NCI-H2107 treated with DMSO at 0.1 percent for 48 hours (cell line): Measurements from ENCODE around the gene PLBD2.

ENCODE experiments used
- DNase-seq: peaks from one replicate; lab custom pipeline; 2025; ENCODE audit not compliant: unreplicated experiment; lab: John Stamatoyannopoulos, UW

The PLBD2 gene

DNA sequence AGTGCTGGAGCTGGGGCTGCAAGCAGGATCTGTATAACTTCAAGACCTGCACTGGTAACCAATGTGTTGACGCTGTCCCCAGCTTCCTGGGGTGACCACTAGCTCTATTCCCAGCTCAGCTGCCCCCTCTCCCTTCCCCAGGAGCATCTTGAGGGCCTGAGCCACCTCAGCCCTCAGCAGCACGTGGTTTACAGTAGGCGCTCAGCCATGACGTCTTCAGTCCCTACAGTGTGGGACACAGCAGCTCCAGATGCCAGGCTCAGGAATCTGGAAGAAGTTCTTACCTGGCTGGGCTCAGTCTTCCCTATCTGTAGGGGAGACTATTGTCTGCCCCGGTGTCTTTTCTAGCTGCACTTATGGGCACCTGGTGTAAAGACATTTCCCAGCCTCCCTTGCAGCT lies 36.7 kb downstream of the PLBD2 start:
- no peak for DNase-seq

GRCh38 chr12:113396200-113396599 lies 37.8 kb downstream of the PLBD2 start:
- no peak for DNase-seq

- DNase-seq: no peak
These were observed 38.6 kb downstream of the PLBD2 start for GRCh38 chr12:113396828-113397496.

GRCh38 chr12:113397497-113398197 lies 39.3 kb downstream of the PLBD2 start:
- no peak for DNase-seq

- DNase-seq: no peak
These were observed 40.2 kb downstream of the PLBD2 start for GRCh38 chr12:113398346-113399290.

- no peak for DNase-seq
These were observed 41.1 kb downstream of the PLBD2 start for GRCh38 chr12:113399490-113399889.

- no peak for DNase-seq
These were observed 42.0 kb downstream of the PLBD2 start for GRCh38 chr12:113400362-113400761.

DNA sequence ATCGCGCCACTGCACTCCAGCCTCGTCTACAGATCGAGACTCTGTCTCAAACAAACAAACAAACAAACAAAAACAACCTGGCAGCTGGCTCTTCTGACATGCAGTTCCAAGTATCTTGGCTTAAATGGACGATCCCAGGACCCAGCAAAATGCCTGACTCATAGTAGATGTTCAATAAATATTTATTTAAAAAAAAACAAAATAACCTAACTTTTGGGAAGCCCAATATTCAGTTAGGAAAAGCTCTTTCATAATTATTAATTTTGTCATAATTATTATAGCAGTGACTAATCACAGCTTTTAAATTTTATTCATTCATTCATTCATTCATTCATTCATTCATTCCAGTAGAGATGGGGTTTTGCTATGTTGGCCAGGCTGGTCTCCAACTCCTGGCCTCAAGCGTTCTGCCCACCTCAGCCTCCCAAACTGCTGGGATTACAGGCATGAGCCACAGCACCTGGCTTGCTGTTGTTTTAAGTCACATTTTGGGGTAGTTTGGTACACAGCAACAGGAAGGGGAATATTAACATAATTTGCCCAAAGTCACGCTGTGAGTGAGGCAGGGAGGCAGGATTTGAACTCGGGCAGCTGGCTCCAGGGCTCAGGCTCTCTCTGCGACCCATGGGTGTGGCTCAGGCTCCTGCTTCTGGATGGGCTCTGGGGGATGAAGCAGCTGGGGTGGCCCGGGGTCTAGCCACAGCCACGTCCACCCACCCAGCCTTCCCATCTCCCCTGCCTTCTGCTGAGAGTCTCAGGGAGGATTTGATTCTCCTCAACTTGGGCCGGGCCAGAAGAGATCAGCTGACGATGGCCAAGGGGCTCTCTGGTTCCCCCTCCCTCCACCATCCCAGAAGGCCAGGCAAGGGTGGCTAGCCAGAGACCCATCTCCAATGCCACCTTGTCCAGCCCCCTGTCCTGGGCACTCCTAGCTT lies 42.9 kb downstream of the PLBD2 start:
- no peak for DNase-seq

GRCh38 chr12:113402586-113403260 lies 44.3 kb downstream of the PLBD2 start:
- DNase-seq: no peak

DNA sequence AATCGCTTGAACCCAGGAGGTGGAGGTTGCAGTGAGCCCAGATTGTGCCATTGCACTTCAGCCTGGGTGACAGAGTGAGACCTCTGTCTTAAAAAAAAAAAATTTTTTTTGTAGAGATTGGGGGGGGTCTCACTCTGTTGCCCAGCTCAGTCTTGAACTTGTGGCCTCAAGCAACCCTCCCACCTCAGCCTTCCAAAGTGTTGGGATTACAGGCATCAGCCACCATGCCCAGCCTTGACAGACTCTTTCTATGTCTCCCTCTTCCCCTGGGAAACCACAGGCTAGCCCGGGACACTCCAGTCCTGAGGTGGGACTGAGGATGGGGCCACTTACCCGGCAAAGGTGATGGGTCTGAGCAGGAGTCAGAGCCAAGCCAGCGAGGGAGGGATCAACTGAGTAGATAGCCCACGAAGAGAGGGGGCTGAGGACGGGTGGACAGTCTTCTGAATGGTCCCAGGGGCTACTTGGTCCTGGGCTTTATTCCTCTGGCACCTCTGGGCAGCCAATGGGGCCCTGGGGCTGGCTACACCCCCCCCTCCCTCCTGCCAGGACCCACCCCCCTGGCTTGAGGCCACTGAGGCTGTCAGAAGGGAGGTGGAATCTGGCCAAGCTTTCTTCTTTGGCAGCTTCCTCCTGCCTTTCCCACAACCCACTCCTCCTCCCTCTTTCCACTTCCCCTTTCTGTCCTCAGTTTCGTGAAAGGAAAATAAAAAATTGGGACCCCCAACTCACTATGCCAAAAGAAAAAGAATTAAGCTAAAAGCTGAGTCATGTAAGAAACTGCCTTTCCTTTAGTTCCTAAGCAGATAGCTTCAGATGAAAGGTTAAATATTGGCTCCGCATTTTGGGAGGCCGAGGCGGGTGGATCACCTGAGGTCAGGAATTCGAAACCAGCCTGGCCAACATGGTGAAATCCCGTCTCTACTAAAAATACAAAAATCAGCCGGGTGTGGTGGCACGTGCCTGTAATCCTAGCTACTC lies 45.3 kb downstream of the PLBD2 start, which contains the start of gene SDS:
Gene SDS, minus strand, starts transcription at position 453 of the 981 bp plus-strand sequence. CDS start 4,179 bp downstream, outside the sequence.
- no peak for DNase-seq

DNA sequence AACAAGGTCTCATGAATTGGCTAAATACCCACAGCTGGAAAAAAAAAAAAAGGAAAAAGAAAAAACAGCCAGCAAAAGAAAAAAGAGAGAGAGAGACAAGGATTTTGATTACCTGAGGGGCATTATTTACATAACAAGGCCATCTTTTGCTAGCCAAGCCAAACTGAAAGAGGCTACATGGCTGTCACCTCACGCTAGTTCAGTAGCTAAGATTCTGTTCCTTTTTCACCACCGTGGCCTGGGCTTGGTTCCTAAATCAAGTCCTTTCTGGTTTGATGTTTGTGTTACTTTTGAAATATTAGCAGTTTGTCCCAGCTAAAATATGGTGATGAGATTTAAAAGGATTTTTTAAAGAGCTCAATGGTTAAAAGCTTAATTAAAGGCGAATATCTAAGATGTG lies 47.3 kb downstream of the PLBD2 start:
- DNase-seq: no peak

DNA sequence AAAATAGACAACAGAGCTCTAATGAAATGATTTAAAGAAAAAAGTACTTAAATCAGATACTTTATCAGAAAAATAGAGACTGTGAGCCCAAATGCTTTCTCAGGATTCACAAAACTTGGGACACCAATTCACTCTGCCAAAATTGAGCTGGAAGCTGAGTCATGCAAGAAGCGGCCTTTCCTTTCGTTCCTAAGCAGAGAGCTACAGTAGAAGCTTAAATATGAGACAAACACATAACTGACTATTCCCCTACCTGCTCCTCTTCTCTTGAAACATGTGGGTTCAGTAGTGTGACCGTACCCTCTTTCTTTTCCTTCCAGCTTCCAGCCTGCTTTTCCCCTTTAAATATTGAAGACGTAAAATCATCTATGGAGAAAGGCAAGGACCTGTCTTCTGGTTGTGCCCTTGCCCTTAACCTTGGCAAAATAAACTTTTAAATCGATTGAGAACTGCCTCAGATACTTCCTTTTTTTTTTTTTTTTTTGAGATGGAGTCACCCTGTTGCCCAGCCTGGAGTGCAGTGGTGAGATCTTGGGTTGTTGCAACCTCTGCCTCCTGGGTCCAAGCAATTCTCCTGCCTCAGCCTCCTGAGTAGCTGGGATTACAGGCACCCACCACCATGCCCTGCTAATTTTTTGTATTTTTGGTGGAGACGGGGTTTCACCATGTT lies 49.7 kb downstream of the PLBD2 start:
- no peak for DNase-seq

DNA sequence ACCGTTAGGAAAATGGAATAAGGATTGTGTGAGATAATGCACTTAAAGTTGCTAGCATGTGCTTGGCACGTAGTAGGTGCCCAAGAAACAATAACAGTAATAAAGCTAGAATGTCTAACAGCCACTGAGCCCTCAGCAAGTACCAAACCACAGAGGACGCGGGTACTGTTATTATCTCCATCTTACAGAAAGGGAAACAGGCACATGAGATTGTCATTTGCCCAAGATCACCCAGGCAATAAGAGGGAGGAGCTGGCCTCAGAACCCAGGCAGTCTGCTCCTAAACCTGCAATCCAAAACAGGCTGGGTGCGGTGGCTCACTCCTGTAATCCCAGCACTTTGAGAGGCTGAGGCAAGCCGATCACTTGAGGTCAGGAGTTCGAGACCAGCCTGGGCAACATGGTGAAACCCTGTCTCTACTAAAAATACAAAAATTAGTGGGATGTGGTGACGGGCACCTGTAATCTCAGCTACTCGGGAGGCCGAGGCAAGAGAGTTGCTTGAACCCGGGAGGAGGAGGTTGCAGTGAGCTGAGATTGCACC lies 50.4 kb downstream of the PLBD2 start:
- no peak for DNase-seq

DNA sequence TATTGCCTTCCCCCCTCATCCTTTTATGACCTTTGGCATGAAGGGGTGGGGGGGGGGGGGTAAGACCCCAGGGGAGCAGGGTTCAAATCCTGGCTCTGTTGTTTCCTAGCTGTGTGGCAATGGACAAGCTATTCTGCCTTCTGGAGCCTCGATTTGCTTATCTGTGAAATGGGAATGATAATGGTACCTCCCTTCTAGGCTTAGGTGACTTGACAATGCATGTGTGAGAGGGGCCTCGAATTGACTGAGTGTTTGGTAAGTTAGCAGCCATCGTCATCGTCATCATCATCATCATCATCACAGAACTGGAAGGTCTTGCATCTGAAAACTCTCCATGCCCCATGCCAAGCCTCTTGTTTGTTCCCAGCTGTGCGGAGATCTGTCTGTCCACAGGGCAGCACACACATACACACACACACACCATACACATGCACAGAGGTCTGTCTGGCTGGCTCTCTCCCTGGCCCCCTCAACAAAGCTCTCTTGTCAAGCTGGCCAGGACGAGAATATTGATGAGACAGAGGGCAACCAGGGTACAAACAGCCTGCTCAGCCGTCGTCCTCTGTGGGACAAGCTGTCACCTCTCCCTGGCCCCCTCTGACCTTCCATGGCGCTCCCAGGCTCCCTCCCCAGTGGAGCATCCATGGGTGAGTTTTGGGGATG lies 51.2 kb downstream of the PLBD2 start:
- no peak for DNase-seq

DNA sequence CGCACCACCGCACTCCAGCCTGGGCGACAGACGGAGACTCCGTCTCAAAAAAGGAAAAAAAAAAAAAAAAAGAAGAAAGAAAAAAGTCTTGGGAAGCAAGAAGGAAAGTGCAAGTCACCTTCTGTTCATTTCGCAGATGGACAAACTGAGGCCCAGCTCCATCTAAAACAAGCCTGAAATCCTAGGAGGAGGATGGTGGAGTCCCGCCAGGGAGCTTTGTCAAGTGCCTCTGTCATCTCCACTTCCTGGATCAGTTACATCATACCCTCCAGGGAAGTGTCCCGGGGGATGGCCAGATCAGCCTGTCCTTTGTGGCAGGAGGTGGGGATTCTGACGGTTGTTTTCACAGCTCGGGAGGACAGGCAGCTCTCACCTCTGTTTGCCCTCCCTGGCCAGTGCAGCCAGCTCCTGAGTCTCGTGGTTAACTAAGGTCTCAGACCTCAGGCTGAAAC lies 55.1 kb downstream of the PLBD2 start:
- DNase-seq: no peak

- no peak for DNase-seq
These were observed 56.2 kb downstream of the PLBD2 start for GRCh38 chr12:113414519-113415038.
